Measurements from ENCODE around the gene RFC1. TPM values are rescaled to one million over a fixed set of nuclear protein-coding genes. Genes with fewer than 3 reads are reported as not detected.

RFC1 gene
- polyA plus RNA-seq, 3 donors = 8.7 to 15.0 (median 14.6) TPM

DNA sequence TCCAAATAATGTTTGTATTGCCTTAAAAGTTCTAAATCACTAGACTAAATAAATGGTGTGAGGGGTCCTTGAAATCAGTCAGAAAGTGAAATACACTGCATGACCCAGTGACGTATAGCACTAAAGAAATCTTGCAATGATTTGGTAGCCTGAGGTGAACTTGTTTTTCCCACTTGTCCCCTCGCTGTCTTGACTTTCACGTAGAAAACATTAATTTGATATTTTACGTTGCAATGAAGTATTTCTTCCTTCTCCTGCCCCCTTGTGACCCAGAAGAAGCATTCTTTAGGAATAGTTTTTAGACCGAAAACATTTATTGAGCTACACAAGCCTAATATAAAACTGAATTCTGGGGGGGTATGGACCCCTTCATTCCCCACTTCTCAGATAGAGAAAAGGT lies 44.3 kb upstream of the RFC1 start:
- Mint-ChIP-seq H3K9me3 (no peaks in the 10 kb centered on the region), H3K27me3 (ENCODE audit: low read depth in 3 of 3) (peaks cover 1 to 3% (median 2%) of the 10 kb centered on the region in 3 donors), H3K27ac (no peak overlapping the region), H3K4me3 (no peak overlapping the region), H3K36me3 (no peaks in the 10 kb centered on the region), H3K4me1 (no peaks in the 10 kb centered on the region)
- Histone ChIP-seq H3K27me3 (ENCODE audit: control insufficient read depth in 2 of 2, insufficient read depth in 2 of 2, low read length in 2 of 2) (no peaks in the 10 kb centered on the region), H2AFZ (ENCODE audit: insufficient read depth, low read depth, low read length, poor library complexity, severe bottlenecking) (peak overlapping the region; percentile 24), H3K4me1 (ENCODE audit: control insufficient read depth in 1 of 2, insufficient read depth in 2 of 2, low read length in 2 of 2) (no peaks in the 10 kb centered on the region), H3K4me3 (replicated peaks in 1 of 3; ENCODE audit: low read depth in 2 of 3, low read length in 3 of 3) (no peak overlapping the region), H3K27ac (ENCODE audit: low read depth in 1 of 2, low read length in 2 of 2) (no peak overlapping the region), H4K20me1 (ENCODE audit: insufficient read depth, low read length) (no peaks in the 10 kb centered on the region), H3K9me3 (replicated peaks in 1 of 2; ENCODE audit: control insufficient read depth in 1 of 2, insufficient read depth in 1 of 2, low read length in 2 of 2) (no peaks in the 10 kb centered on the region), H3K36me3 (replicated peaks in 1 of 2; ENCODE audit: control insufficient read depth in 1 of 2, insufficient read depth in 2 of 2, low read length in 2 of 2) (no peaks in the 10 kb centered on the region), H3K9ac (ENCODE audit: insufficient read depth, low read length, poor library complexity, severe bottlenecking) (no peak overlapping the region), H3K79me2 (ENCODE audit: insufficient read depth, low read length) (no peaks in the 10 kb centered on the region), H3K4me2 (replicated peaks; ENCODE audit: extremely low read depth, low read length, poor library complexity, severe bottlenecking) (no peak overlapping the region)
- no peak for DNase-seq
- WGBS (ENCODE audit: insufficient coverage) = no CpG with 5 or more reads among the region's 5 CpGs
- intact Hi-C loops (cut with micrococcal nuclease) = no loop called here
- TF ChIP-seq, protein P1, sequence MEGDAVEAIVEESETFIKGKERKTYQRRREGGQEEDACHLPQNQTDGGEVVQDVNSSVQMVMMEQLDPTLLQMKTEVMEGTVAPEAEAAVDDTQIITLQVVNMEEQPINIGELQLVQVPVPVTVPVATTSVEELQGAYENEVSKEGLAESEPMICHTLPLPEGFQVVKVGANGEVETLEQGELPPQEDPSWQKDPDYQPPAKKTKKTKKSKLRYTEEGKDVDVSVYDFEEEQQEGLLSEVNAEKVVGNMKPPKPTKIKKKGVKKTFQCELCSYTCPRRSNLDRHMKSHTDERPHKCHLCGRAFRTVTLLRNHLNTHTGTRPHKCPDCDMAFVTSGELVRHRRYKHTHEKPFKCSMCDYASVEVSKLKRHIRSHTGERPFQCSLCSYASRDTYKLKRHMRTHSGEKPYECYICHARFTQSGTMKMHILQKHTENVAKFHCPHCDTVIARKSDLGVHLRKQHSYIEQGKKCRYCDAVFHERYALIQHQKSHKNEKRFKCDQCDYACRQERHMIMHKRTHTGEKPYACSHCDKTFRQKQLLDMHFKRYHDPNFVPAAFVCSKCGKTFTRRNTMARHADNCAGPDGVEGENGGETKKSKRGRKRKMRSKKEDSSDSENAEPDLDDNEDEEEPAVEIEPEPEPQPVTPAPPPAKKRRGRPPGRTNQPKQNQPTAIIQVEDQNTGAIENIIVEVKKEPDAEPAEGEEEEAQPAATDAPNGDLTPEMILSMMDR (IDR thresholded peaks at IDR 0.05) = no peak

DNA sequence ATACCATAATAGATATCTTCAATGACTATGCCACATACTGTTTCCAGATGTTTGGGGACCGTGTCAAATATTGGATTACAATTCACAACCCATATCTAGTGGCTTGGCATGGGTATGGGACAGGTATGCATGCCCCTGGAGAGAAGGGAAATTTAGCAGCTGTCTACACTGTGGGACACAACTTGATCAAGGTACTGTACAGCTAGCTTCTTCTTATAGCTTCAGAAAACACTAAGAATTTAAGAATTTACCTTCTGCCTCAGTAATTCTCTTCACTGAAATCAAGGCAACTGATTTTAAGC lies 41.4 kb upstream of the RFC1 start:
- DNase-seq = no peak
- Histone ChIP-seq H3K4me2 (replicated peaks; ENCODE audit: extremely low read depth, low read length, poor library complexity, severe bottlenecking) (no peak overlapping the region), H3K9me3 (replicated peaks in 1 of 2; ENCODE audit: control insufficient read depth in 1 of 2, insufficient read depth in 1 of 2, low read length in 2 of 2) (no peaks in the 10 kb centered on the region), H3K27me3 (ENCODE audit: control insufficient read depth in 2 of 2, insufficient read depth in 2 of 2, low read length in 2 of 2) (no peaks in the 10 kb centered on the region), H3K36me3 (replicated peaks in 1 of 2; ENCODE audit: control insufficient read depth in 1 of 2, insufficient read depth in 2 of 2, low read length in 2 of 2) (no peaks in the 10 kb centered on the region), H3K4me1 (ENCODE audit: control insufficient read depth in 1 of 2, insufficient read depth in 2 of 2, low read length in 2 of 2) (no peaks in the 10 kb centered on the region), H3K79me2 (ENCODE audit: insufficient read depth, low read length) (no peaks in the 10 kb centered on the region), H4K20me1 (ENCODE audit: insufficient read depth, low read length) (no peaks in the 10 kb centered on the region), H3K27ac (ENCODE audit: low read depth in 1 of 2, low read length in 2 of 2) (no peak overlapping the region), H3K4me3 (replicated peaks in 1 of 3; ENCODE audit: low read depth in 2 of 3, low read length in 3 of 3) (no peak overlapping the region), H3K9ac (ENCODE audit: insufficient read depth, low read length, poor library complexity, severe bottlenecking) (no peak overlapping the region), H2AFZ (ENCODE audit: insufficient read depth, low read depth, low read length, poor library complexity, severe bottlenecking) (no peak overlapping the region)
- intact Hi-C loops (cut with micrococcal nuclease) = no loop called here
- WGBS (ENCODE audit: insufficient coverage) = no CpG with 5 or more reads among the region's 1 CpG
- Mint-ChIP-seq H3K27me3 (ENCODE audit: low read depth in 3 of 3) (peaks cover 1 to 3% (median 2%) of the 10 kb centered on the region in 3 donors), H3K27ac (no peak overlapping the region), H3K4me1 (no peaks in the 10 kb centered on the region), H3K9me3 (no peaks in the 10 kb centered on the region), H3K4me3 (no peak overlapping the region), H3K36me3 (no peaks in the 10 kb centered on the region)
- TF ChIP-seq, protein P1 (IDR thresholded peaks at IDR 0.05) = no peak

Data from CD14-positive monocyte (primary cell).